GM21423 (cell line): Measurements from ENCODE around the gene ZNF407.

ENCODE experiments used
- ATAC-seq: cut with Tn5 transposase; IDR thresholded peaks from one replicate; pipeline ENCODE4 v1.9.1; 2021; ENCODE audit warnings: mild to moderate bottlenecking, moderate library complexity; ENCODE audit not compliant: unreplicated experiment

Gene ZNF407

GRCh38 chr18:74718312-74718711, 120.6 kb downstream of the ZNF407 start:
- no peak for ATAC-seq

- ATAC-seq: no peak
These were observed 124.6 kb downstream of the ZNF407 start for GRCh38 chr18:74722237-74722636.

GRCh38 chr18:74724186-74724585, 126.5 kb downstream of the ZNF407 start:
- no peak for ATAC-seq

- no peak for ATAC-seq
These were observed 128.0 kb downstream of the ZNF407 start for GRCh38 chr18:74725690-74726089.

- no peak for ATAC-seq
These were observed 130.9 kb downstream of the ZNF407 start for GRCh38 chr18:74728586-74728985.

GRCh38 chr18:74731097-74731496, 133.4 kb downstream of the ZNF407 start:
- ATAC-seq: no peak

- no peak for ATAC-seq
These were observed 134.7 kb downstream of the ZNF407 start for GRCh38 chr18:74732380-74732779.

GRCh38 chr18:74733598-74733997, 135.9 kb downstream of the ZNF407 start:
- no peak for ATAC-seq

- no peak for ATAC-seq
These were observed 136.4 kb downstream of the ZNF407 start for GRCh38 chr18:74734013-74734444.

- ATAC-seq: no peak
These were observed 142.3 kb downstream of the ZNF407 start for GRCh38 chr18:74739926-74740325.

GRCh38 chr18:74742573-74743243, 145.0 kb downstream of the ZNF407 start:
- no peak for ATAC-seq

- ATAC-seq: no peak
These were observed 148.1 kb downstream of the ZNF407 start for GRCh38 chr18:74745633-74746403.

- ATAC-seq: no peak
These were observed 151.1 kb downstream of the ZNF407 start for GRCh38 chr18:74748809-74749208.

GRCh38 chr18:74758995-74759394, 161.3 kb downstream of the ZNF407 start:
- no peak for ATAC-seq

GRCh38 chr18:74760026-74760425, 162.4 kb downstream of the ZNF407 start:
- no peak for ATAC-seq

GRCh38 chr18:74760436-74760835, 162.8 kb downstream of the ZNF407 start:
- ATAC-seq: no peak

- no peak for ATAC-seq
These were observed 168.6 kb downstream of the ZNF407 start for GRCh38 chr18:74766251-74766650.

GRCh38 chr18:74768096-74768495, 170.4 kb downstream of the ZNF407 start:
- no peak for ATAC-seq

GRCh38 chr18:74773171-74773624, 175.5 kb downstream of the ZNF407 start:
- ATAC-seq: peak; percentile 88

- no peak for ATAC-seq
These were observed 176.8 kb downstream of the ZNF407 start for GRCh38 chr18:74774486-74774885.

GRCh38 chr18:74775239-74775638, 177.6 kb downstream of the ZNF407 start:
- no peak for ATAC-seq

- no peak for ATAC-seq
These were observed 180.6 kb downstream of the ZNF407 start for GRCh38 chr18:74778191-74778847.
